ENCODE results near the gene CCNH. TPM values are rescaled to one million over a fixed set of nuclear protein-coding genes. Genes with fewer than 3 reads are reported as not detected.

Gene CCNH
- total and polyA plus RNA-seq, 8 donors, result 16.9 to 29.7 (median 21.8) TPM

- no peak overlapping the region for H3K4me3 ChIP-seq
- intact Hi-C loops (cut with DNase I), result no loop called here
- no peaks in the 10 kb centered on the region for H3K36me3 ChIP-seq
- no peaks in the 10 kb centered on the region for H3K27me3 ChIP-seq
- H3K4me1 ChIP-seq, result no peaks in the 10 kb centered on the region
- H3K27ac ChIP-seq, result no peak overlapping the region
- TF ChIP-seq, protein P1, sequence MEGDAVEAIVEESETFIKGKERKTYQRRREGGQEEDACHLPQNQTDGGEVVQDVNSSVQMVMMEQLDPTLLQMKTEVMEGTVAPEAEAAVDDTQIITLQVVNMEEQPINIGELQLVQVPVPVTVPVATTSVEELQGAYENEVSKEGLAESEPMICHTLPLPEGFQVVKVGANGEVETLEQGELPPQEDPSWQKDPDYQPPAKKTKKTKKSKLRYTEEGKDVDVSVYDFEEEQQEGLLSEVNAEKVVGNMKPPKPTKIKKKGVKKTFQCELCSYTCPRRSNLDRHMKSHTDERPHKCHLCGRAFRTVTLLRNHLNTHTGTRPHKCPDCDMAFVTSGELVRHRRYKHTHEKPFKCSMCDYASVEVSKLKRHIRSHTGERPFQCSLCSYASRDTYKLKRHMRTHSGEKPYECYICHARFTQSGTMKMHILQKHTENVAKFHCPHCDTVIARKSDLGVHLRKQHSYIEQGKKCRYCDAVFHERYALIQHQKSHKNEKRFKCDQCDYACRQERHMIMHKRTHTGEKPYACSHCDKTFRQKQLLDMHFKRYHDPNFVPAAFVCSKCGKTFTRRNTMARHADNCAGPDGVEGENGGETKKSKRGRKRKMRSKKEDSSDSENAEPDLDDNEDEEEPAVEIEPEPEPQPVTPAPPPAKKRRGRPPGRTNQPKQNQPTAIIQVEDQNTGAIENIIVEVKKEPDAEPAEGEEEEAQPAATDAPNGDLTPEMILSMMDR (IDR thresholded peaks at IDR 0.05), result no peak
- H3K9me3 ChIP-seq, result no peaks in the 10 kb centered on the region
- no peak for ATAC-seq
- 67 to 78% methylated on average over 2 of the region's 2 CpGs for WGBS, 2 donors
- DNase-seq, result no peak
- FAIRE-seq, result no peak
Observed at GRCh38 chr5:87438231-87438630, 25.5 kb upstream of the CCNH start.

DNA sequence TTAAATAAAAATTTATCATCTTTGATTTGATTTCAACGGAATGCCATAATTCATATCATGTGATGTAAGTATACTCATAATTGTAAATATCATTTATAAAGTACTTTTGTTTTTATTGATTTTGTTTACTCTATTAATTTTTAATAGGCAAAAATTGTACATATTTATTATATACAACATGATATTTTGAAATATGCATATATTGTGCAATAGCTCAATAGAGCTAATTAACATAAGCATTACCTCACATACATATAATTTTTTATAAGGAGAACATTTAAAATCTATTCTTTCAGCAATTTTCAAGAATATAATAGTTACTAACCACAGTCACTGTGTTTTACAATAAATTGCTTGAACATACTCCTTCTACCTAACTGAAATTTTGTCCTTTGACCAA, 25.0 kb upstream of the CCNH start:
- Histone ChIP-seq H3K27ac (no peak overlapping the region), H3K4me1 (no peaks in the 10 kb centered on the region), H3K4me3 (no peak overlapping the region), H3K27me3 (no peaks in the 10 kb centered on the region), H3K9me3 (no peaks in the 10 kb centered on the region), H3K36me3 (no peaks in the 10 kb centered on the region)
- no peak for FAIRE-seq
- intact Hi-C loops (cut with DNase I), result no loop called here
- no peak for ATAC-seq
- no peak for DNase-seq
- TF ChIP-seq, protein P1 (IDR thresholded peaks at IDR 0.05), result no peak
- 51 to 52% methylated on average over 1 of the region's 1 CpG for WGBS, 2 donors

GRCh38 chr5:87435144-87435694, 22.5 kb upstream of the CCNH start:
- FAIRE-seq (no peak), ATAC-seq (no peak), DNase-seq (no peak)
- H3K9me3 ChIP-seq, result no peaks in the 10 kb centered on the region
- 39 to 41% methylated on average over 2 of the region's 2 CpGs for WGBS, 2 donors
- no peak overlapping the region for H3K27ac ChIP-seq
- no peaks in the 10 kb centered on the region for H3K36me3 ChIP-seq
- no peak overlapping the region for H3K4me3 ChIP-seq
- TF ChIP-seq, protein P1 (IDR thresholded peaks at IDR 0.05), result no peak
- intact Hi-C loops (cut with DNase I), result no loop called here
- H3K27me3 ChIP-seq, result no peaks in the 10 kb centered on the region
- no peaks in the 10 kb centered on the region for H3K4me1 ChIP-seq

DNA sequence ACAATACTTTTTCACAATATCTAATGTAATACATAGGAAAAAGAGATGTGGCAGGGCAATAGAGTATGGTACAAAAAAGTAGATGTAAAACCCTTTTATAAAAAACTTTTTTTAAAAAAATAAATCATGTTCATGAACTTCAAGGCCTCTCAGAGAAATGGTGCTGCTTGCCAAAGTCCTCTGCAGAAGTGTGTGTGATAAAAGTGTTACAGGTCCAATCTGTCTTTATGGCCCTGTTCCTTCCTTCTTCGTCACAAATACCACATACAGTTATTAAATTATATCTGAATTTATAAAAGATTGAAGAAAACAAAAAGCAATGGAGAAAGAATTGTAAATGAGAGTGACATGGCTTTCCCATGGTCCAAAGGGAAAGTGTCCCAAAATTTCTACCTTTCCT, 21.7 kb upstream of the CCNH start:
- Histone ChIP-seq H3K4me3 (no peak overlapping the region), H3K4me1 (no peaks in the 10 kb centered on the region), H3K27me3 (no peaks in the 10 kb centered on the region), H3K27ac (no peak overlapping the region), H3K9me3 (no peaks in the 10 kb centered on the region), H3K36me3 (no peaks in the 10 kb centered on the region)
- no peak for DNase-seq
- no peak for FAIRE-seq
- TF ChIP-seq, protein P1 (IDR thresholded peaks at IDR 0.05), result no peak
- WGBS, 2 donors, result 80 to 94% methylated on average over 1 of the region's 1 CpG
- intact Hi-C loops (cut with DNase I), result no loop called here
- ATAC-seq, result no peak

GRCh38 chr5:87433945-87434344, 21.2 kb upstream of the CCNH start:
- Histone ChIP-seq H3K4me1 (no peaks in the 10 kb centered on the region), H3K4me3 (no peak overlapping the region), H3K36me3 (no peaks in the 10 kb centered on the region), H3K27ac (no peak overlapping the region), H3K27me3 (no peaks in the 10 kb centered on the region), H3K9me3 (no peaks in the 10 kb centered on the region)
- intact Hi-C loops (cut with DNase I), result no loop called here
- DNase-seq (no peak), ATAC-seq (no peak), FAIRE-seq (no peak)
- 52 to 67% methylated on average over 1 of the region's 1 CpG for WGBS, 2 donors
- TF ChIP-seq, protein P1 (IDR thresholded peaks at IDR 0.05), result no peak
